LNCAP (cell line): Measurements from ENCODE around the gene HDAC11.

ENCODE experiments used
- TF ChIP-seq, protein P1 (sequence below): fragments of 450-650 bp; IDR thresholded peaks from 2 replicates; pipeline ENCODE4 v1.5.1; 2017; ENCODE audit warnings: mild to moderate bottlenecking

Gene HDAC11

DNA sequence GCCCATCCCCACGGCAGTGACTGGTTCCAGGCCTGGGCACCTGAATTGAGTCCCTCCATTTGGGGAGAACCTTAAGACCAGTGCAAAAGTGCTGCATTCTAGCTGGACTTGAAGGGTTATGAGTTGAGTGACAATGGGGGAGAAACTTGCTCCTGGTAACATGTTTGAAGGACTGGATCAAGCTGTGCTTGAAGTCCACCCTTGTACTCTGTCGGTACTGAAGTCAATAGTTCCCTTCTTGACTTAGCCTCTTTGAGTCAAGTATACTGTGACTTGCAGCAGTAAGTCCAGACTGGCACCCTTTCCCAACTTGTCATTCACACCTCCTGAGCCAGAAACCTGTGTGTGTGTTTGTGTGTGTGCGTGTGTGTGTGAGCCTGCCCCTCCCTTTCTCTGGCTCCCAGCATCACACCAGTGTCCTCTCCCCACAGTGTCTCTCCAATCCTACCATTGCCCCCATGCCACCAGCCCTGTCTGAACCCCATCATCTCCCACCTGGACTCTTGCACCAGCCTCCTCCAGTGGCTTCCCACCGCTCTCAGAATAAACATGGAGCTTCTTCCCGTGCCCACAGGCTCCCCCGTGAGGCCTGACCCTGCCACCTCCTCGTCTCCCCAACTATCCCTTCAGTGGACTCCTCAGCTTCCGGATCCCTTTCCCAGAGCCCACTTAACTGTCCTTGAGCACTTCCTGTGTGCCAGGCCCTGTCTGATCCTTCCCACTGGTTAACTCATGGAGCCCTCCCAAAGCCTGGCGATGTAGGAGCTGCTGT lies 58.6 kb downstream of the HDAC11 start:
- TF ChIP-seq, protein P1, sequence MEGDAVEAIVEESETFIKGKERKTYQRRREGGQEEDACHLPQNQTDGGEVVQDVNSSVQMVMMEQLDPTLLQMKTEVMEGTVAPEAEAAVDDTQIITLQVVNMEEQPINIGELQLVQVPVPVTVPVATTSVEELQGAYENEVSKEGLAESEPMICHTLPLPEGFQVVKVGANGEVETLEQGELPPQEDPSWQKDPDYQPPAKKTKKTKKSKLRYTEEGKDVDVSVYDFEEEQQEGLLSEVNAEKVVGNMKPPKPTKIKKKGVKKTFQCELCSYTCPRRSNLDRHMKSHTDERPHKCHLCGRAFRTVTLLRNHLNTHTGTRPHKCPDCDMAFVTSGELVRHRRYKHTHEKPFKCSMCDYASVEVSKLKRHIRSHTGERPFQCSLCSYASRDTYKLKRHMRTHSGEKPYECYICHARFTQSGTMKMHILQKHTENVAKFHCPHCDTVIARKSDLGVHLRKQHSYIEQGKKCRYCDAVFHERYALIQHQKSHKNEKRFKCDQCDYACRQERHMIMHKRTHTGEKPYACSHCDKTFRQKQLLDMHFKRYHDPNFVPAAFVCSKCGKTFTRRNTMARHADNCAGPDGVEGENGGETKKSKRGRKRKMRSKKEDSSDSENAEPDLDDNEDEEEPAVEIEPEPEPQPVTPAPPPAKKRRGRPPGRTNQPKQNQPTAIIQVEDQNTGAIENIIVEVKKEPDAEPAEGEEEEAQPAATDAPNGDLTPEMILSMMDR: no peak

DNA sequence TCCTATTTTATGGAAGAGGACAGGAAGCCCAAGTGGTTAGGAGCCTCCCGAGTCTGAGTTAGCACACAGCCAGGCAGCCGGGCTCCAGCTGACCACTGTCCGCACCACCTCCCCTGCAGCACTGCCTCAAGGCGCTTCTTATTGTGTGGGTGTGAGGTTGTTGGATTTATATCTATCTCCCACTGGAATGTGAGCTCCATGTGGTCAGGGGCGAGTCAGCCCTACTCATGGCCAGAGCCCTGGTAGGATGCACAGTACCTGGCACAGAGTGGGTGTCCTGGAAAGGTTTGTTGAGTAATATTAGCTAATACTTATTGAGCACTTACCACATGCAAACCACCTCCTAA lies 59.2 kb downstream of the HDAC11 start:
- TF ChIP-seq, protein P1: no peak

DNA sequence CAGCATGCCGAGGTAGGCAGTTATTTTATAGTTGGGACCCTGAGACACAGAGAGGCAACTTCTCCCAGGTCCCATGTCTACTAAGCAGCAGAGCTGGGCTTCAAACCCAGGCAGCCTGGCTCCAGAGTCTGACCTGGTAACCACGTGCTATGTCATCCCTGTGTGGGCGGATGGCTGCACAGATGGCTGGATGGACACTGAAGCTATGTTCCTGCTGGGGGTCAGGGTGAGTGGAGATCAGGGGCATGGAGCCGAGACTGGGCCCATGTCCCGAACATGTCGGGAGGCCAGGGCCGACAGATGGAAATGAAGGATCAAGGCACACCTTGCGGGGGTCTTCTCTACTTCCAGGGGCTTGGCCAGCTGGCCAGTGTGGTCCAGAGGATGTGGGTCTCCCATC lies 59.6 kb downstream of the HDAC11 start:
- TF ChIP-seq, protein P1: no peak

DNA sequence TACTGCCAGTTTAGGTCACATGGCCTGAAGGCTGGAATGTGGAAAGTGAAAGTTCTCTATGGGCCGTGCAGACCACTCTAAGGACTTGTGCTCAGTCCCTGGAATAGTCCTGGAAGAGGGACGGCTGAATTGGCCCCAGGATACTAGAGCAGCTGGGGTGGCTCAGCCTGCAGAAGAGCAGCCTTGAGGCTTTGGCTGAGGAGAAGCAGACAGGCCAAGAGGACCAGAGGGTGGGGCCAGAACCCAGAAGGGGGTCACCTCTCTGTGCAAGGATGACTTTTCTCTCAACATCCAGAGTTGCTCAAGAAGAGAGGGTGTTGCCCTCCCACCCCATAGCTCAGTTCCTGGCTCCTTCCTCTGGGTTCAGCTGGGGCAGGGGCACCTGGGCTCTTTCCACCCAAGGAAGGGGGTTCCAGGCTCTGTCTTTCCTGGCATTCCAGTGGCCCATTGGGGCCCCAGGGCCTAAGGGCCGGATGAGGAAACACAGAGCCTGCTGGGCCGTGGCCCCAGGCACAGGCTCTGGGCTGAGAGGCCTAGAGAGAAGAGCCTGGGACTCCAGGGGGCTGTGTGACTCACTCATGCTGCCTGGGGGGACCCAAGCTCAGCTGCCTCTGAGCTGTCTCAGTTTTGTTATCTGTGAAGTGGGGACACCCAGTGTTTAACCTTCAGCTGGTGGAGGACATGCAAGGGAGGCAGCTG lies 60.3 kb downstream of the HDAC11 start:
- TF ChIP-seq, protein P1: no peak

DNA sequence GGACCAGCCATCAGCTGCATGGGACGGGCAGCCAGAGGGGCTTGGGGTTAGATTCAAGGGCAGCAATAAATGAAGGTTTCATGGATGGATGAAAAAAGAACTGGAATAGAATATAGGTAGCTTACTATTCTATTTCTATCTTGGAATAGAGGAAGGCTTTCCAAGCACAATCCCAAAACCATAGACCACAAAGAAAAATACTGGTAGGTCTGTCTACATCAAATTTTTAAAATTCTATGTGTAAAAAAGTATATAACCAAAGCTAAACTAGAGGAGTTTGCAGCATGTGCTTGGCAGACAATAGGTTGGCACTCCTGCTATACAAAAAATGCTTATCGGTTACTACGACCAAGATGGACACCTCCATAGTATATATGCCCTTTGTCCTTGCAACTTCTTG lies 61.6 kb downstream of the HDAC11 start:
- TF ChIP-seq, protein P1: no peak

DNA sequence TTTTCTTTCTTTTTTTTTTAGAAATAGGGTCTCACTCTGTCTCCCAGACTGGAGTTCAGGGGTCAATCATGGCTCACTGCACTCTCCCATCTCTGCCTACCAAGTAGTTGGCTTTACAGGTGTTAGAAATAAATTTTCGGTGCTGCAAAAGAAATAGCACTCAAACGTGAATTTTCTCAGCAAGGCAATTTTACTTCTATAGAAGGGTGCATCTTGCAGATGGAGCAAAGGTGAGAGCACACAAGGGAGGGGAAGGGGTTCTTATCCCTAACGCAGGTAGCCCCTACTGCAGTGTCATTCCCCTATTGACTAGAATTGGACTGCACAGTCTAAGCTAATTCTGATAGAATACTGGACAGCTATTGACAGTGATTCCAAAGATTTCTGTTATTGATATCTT lies 62.0 kb downstream of the HDAC11 start:
- TF ChIP-seq, protein P1: no peak

DNA sequence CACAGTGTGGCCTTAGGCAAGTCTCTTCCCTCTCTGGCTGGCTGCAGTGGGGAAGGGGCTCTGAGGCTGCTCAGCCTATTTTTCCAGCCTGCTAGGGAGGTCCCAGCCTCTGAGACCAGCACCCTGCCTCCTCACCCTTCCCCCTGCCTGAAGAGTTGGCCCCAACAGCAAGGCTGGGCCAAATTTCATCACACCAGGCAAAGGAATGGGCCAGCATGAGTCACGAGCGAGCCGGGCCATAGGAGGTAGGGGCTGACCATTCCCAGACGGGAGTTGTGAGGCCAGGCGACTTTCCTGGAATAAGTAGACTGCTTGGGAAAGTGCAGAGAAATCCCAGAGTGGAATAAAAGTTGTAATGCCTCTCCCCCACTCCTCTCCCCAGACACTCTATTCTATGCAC lies 63.1 kb downstream of the HDAC11 start:
- TF ChIP-seq, protein P1: no peak
